Measurements from ENCODE around the gene DGKG. TPM values are rescaled to one million over a fixed set of nuclear protein-coding genes. Genes with fewer than 3 reads are reported as not detected.

The DGKG gene
- total and polyA plus RNA-seq, 10 of the 15 experiments (the other 5 are each of a cell fraction or from before 2014, with no cell fraction given), result 0.39 to 6.2 (median 4.7) TPM

DNA sequence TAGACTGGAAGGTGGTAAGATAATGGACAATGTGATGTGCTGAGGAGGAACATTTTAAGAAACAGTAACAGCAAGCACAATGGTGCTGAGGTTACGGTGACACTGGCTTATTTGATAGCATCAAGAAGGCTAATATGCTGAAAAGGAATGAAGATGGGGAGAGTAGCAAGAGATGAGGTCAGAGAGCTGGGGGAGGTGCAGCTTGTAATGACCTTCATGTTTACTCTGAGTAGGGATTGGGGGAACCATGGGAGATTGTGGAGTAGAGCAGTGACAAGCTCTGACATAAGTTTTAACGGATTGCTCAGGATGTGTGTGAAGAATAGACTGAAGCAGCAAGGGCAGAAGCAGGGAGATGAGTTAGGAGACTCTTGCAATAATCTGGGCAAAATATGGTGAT is 56.7 kb downstream of the DGKG start:
- CTCF ChIA-PET, result no interaction called here

DNA sequence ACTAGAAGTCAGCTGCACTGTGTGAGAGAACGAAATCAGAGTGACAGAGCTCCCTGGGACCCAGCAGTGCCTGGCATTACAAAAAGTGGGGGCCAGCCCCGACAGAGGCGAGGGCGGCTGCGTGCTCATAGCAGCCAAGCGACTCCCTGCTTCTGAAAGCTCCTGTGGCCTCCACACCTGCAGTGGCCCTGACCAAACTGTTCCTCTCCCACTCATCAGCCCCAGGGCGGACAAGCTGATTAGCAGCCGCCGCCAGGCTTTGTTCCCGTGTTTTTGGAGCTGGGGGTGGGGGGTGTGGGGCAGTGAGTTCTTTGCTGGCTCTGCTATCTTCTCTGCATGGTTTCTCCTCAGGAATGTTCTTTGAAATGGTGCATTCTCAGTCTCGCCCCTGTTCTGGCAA is 58.1 kb downstream of the DGKG start:
- Histone ChIP-seq H3K9ac (ENCODE audit: control insufficient read depth, insufficient read depth, low read length) (no peak overlapping the region), H2AFZ (ENCODE audit: control insufficient read depth, low read depth, low read length) (no peak overlapping the region), H3K4me3 (no peak overlapping the region), H3K27ac (ENCODE audit: control insufficient read depth, insufficient read depth) (no peak overlapping the region), H4K20me1 (ENCODE audit: control insufficient read depth, insufficient read depth) (no peaks in the 10 kb centered on the region), H3K79me2 (ENCODE audit: control insufficient read depth, insufficient read depth, low read length) (no peaks in the 10 kb centered on the region), H3K4me2 (ENCODE audit: control insufficient read depth, insufficient read depth) (no peak overlapping the region), H3K27me3 (replicated peaks in 1 of 2; ENCODE audit: control insufficient read depth in 2 of 2, insufficient read depth in 2 of 2, low read length in 1 of 2) (peaks cover 2 to 7% of the 10 kb centered on the region in 2 experiments; a peak in 2 of 4 replicates), H3K4me1 (ENCODE audit: control insufficient read depth, insufficient read depth, low read length) (no peaks in the 10 kb centered on the region), H3K9me3 (replicated peaks; ENCODE audit: control insufficient read depth, insufficient read depth, low read length) (no peaks in the 10 kb centered on the region), H3K36me3 (ENCODE audit: control insufficient read depth in 2 of 2, insufficient read depth in 2 of 2, low read length in 1 of 2) (no peaks in the 10 kb centered on the region)
- BruUV-seq (replicated peaks), result no TSS peak
- POLR2A ChIA-PET, result no interaction called here
- in situ Hi-C loops (cut with MboI), result no loop called here
- no peak for FAIRE-seq
- no peak for ATAC-seq
- WGBS (ENCODE audit: insufficient coverage, insufficient replicate concordance, low lambda C conversion rate, missing lambda C conversion rate), result 2% methylated on average over 11 of the region's 11 CpGs
- no peak for DNase-seq (ENCODE audit: low read depth, low spot score)
- SMC1A ChIA-PET (ENCODE audit: uncharacterized antibody, unreplicated experiment), result no interaction called here
- RAD21 ChIA-PET (ENCODE audit: unreplicated experiment), result no interaction called here
- CTCF ChIA-PET, result no interaction called here
- intact Hi-C loops (cut with micrococcal nuclease; ENCODE audit: unreplicated experiment), result no loop called here
- no peak for TF ChIP-seq ZNF274 (IDR thresholded peaks at IDR 0.05; ENCODE audit: insufficient read depth, insufficient read length)
- no peak for TF ChIP-seq YY1 (IDR thresholded peaks at IDR 0.05; ENCODE audit: low read depth, low read length)
- no peak for TF ChIP-seq IRF5 (IDR thresholded peaks at IDR 0.05; ENCODE audit: borderline replicate concordance)
- TF ChIP-seq TARDBP (IDR thresholded peaks at IDR 0.05; ENCODE audit: borderline replicate concordance), result no peak
- TF ChIP-seq LARP7 (IDR thresholded peaks at IDR 0.05), result no peak
- no peak for TF ChIP-seq SMAD5 (IDR thresholded peaks at IDR 0.05; ENCODE audit: low read depth)
- TF ChIP-seq CBX3 (IDR thresholded peaks at IDR 0.05; ENCODE audit: borderline replicate concordance, low read depth), result no peak
- no peak for TF ChIP-seq MXI1 (IDR thresholded peaks at IDR 0.05; ENCODE audit: low read depth, low read length)
- TF ChIP-seq EED (IDR thresholded peaks at IDR 0.05; ENCODE audit: low read depth), result no peak
- TF ChIP-seq HDGF (IDR thresholded peaks at IDR 0.05), result no peak
- no peak for TF ChIP-seq PAX5 (IDR thresholded peaks at IDR 0.05; ENCODE audit: borderline replicate concordance, low read depth, low read length)
- TF ChIP-seq EGR1 (IDR thresholded peaks at IDR 0.05; ENCODE audit: borderline replicate concordance in 1 of 2, low read depth in 2 of 2, low read length in 2 of 2), result no peak

More for the DNA sequence above, 56.7 kb downstream of the DGKG start:
- in situ Hi-C loops (cut with MboI), result no loop called here
- intact Hi-C loops (cut with micrococcal nuclease; ENCODE audit: unreplicated experiment), result no loop called here
- no peaks in the 10 kb centered on the region for H3K9me3 ChIP-seq (replicated peaks; ENCODE audit: control insufficient read depth, insufficient read depth, low read length)
- no peak overlapping the region for H3K4me3 ChIP-seq
- no peak overlapping the region for H2AFZ ChIP-seq (ENCODE audit: control insufficient read depth, low read depth, low read length)
- H4K20me1 ChIP-seq (ENCODE audit: control insufficient read depth, insufficient read depth), result no peaks in the 10 kb centered on the region
- no peak for ATAC-seq
- RAD21 ChIA-PET (ENCODE audit: unreplicated experiment), result no interaction called here
- no peaks in the 10 kb centered on the region for H3K36me3 ChIP-seq (ENCODE audit: control insufficient read depth in 2 of 2, insufficient read depth in 2 of 2, low read length in 1 of 2)
- no peak overlapping the region for H3K4me2 ChIP-seq (ENCODE audit: control insufficient read depth, insufficient read depth)
- H3K27me3 ChIP-seq (replicated peaks in 1 of 2; ENCODE audit: control insufficient read depth in 2 of 2, insufficient read depth in 2 of 2, low read length in 1 of 2), result peaks cover 2 to 7% of the 10 kb centered on the region in 2 experiments; a peak in 2 of 4 replicates
- TF ChIP-seq NFYA (IDR thresholded peaks at IDR 0.05; ENCODE audit: borderline replicate concordance, low read depth, low read length) (no peak), CREB1 (IDR thresholded peaks at IDR 0.05; ENCODE audit: low read depth) (no peak), MYC (IDR thresholded peaks at IDR 0.05; ENCODE audit: insufficient read depth, insufficient read length, insufficient replicate concordance, low read length, severe bottlenecking) (no peak), CBX3 (IDR thresholded peaks at IDR 0.05; ENCODE audit: borderline replicate concordance, low read depth) (no peak), CEBPB (IDR thresholded peaks at IDR 0.05; ENCODE audit: borderline replicate concordance in 1 of 2, low read depth in 2 of 2, low read length in 2 of 2) (no peak), ESRRA (IDR thresholded peaks at IDR 0.05; ENCODE audit: low read length) (no peak), SUPT20H (IDR thresholded peaks at IDR 0.05; ENCODE audit: borderline replicate concordance, control insufficient read depth, low read depth, low read length) (no peak), ZNF274 (IDR thresholded peaks at IDR 0.05; ENCODE audit: insufficient read depth, insufficient read length) (no peak)
- TF ChIP-seq, protein P1, sequence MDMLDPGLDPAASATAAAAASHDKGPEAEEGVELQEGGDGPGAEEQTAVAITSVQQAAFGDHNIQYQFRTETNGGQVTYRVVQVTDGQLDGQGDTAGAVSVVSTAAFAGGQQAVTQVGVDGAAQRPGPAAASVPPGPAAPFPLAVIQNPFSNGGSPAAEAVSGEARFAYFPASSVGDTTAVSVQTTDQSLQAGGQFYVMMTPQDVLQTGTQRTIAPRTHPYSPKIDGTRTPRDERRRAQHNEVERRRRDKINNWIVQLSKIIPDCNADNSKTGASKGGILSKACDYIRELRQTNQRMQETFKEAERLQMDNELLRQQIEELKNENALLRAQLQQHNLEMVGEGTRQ (IDR thresholded peaks at IDR 0.05; ENCODE audit: borderline replicate concordance, low read depth, low read length), result no peak
- no TSS peak for BruUV-seq (replicated peaks)
- H3K9ac ChIP-seq (ENCODE audit: control insufficient read depth, insufficient read depth, low read length), result no peak overlapping the region
- no peak overlapping the region for H3K27ac ChIP-seq (ENCODE audit: control insufficient read depth, insufficient read depth)
- H3K4me1 ChIP-seq (ENCODE audit: control insufficient read depth, insufficient read depth, low read length), result no peaks in the 10 kb centered on the region
- no peak for FAIRE-seq
- SMC1A ChIA-PET (ENCODE audit: uncharacterized antibody, unreplicated experiment), result no interaction called here
- 3% methylated on average over 2 of the region's 2 CpGs for WGBS (ENCODE audit: insufficient coverage, insufficient replicate concordance, low lambda C conversion rate, missing lambda C conversion rate)
- DNase-seq (ENCODE audit: low read depth, low spot score), result no peak
- POLR2A ChIA-PET, result no interaction called here
- no peaks in the 10 kb centered on the region for H3K79me2 ChIP-seq (ENCODE audit: control insufficient read depth, insufficient read depth, low read length)
